Mucosa of gallbladder (tissue), 1 donor: ENCODE data around the gene WDR45B. TPM values are rescaled to one million over a fixed set of nuclear protein-coding genes. Genes with fewer than 3 reads are reported as not detected.

Experiments used
- DNase-seq: peaks from one replicate; pipeline ENCODE4 v3.0.0-alpha.2; 2020; ENCODE audit warnings: low spot score
- total RNA-seq: library from RNA; stranded (reverse); gene quantifications from one replicate; pipeline ENCODE4 v1.2.1, GENCODE V29; 2021
- donor health status: DM: no; HTN: no; CAD: no.

WDR45B gene
- total RNA-seq, 1 donor from 2014 or later = 86.6 TPM

- no peak for DNase-seq
Measured at GRCh38 chr17:82600731-82601446, 47.4 kb downstream of the WDR45B start.

GRCh38 chr17:82599674-82600661 lies 48.3 kb downstream of the WDR45B start:
- no peak for DNase-seq

GRCh38 chr17:82598256-82599119 lies 49.8 kb downstream of the WDR45B start:
- no peak for DNase-seq

DNA sequence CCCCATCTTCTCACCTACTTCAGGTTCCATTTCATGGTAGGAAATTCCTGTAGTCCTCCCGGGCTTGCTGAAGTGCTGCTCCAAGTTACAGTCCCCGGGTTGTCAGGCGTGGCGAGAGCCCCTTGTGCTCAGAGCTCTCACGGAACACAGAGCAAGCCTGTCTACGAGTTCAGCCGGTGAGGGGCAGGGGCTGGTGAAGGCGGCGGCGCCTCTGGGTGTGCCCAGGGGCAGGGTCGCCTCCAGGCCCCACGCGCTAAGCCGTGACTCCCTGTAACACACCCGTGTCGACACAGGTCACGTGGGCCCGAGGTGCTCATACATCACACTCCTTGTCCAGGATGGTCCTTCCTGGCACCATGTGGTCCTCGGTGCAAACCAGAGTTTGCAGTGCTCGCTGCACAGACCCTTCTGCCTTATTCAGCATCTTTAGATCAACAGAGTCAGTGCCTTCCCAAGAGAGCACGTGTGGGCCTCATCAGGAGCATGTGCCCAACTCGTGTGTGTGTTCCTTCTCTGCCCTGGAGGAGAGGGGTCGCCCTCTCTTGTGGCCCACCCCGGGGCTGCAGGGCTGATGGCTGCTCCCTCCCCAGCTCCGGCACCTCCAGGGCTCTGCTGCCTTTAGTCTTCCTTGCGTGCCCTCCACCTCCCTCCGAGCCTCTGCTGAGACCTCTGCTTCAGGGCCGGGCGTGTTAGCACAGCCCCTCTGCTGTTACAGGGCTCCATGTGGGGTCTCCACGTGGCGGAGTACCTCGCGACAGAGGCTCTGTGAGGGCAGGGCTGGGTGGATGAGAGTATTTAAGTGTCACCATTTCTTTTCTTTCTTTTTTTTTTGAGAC lies 51.2 kb downstream of the WDR45B start:
- DNase-seq = no peak

- no peak for DNase-seq
Measured at GRCh38 chr17:82596296-82596695, 51.9 kb downstream of the WDR45B start.

DNA sequence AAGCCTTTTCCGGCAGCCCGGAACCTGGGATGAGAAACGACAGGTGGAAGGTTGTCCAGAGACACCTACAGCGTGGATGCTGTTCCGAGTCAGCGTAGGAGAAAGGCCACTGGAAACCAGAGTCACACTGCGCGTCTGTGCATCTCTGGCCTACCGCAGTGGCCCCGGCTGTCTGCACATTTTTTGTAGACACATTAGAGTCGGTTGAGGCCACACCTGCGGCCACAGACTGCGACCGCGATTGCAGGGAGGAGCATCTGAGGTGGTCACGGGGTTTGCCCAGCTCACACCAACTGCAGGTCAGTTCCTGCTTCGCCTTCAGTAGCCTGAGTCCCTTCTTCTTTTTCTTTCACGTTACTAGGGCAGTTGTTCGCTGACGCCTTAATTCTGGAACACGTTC lies 52.4 kb downstream of the WDR45B start:
- no peak for DNase-seq

GRCh38 chr17:82594571-82594970 lies 53.7 kb downstream of the WDR45B start:
- DNase-seq = no peak

DNA sequence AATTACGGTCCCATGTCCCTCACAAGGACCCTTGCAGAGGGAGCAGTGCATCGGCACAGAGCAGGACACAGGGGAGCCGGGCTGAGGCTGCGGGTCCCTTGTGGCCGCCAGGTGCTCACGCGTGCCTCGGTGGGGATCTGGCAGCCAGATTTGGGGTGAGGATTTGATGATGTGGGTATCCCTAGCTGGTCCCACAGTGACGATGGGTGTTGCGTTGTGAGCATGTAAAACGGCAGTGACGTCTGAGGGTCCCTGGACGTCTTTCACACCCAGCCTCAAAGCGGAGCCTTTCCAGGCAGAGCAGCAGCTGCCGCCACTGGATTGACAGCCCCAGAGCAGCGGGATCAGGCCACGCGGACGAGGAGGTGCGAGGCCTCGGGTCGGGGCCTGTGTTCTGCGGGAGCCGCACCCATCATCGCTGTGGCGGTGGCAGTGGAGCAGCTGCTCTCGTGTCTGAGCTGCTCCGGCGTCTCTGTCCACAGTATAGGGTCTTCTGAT lies 54.6 kb downstream of the WDR45B start:
- DNase-seq = no peak

DNA sequence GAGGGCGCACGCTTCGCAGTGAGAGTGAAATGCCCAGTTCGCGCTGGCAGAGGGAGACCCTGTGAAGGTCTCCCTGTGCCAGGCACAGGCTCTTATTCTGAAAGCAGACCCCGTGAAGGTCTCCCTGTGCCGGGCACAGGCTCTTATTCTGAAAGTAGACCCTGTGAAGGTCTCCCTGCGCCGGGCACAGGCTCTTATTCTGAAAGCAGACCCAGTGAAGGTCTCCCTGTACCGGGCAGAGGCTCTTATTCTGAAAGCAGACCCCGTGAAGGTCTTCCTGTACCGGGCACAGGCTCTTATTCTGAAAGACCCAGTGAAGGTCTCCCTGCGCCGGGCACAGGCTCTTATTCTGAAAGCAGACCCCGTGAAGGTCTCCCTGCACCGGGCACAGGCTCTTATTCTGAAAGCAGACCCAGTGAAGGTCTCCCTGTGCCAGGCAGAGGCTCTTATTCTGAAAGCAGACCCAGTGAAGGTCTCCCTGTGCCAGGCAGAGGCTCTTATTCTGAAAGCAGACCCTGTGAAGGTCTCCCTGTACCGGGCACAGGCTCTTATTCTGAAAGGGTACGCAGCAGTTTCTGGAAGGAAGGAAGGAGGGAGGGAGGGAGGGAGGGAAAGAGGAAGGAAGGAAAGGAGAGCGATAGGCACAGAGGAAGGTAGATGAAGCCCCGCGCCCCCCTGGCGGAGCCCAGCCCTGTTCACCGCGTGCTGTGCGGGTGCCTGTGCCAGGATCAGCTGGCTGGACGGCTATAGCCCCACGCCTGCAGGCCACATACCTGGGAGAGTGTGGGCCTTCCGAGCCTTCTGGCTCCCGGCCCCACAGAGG lies 55.3 kb downstream of the WDR45B start:
- peak; percentile 80 for DNase-seq

- no peak for DNase-seq
Measured at GRCh38 chr17:82592289-82592766, 55.9 kb downstream of the WDR45B start.

- DNase-seq = no peak
Measured at GRCh38 chr17:82590881-82591539, 57.2 kb downstream of the WDR45B start.

DNA sequence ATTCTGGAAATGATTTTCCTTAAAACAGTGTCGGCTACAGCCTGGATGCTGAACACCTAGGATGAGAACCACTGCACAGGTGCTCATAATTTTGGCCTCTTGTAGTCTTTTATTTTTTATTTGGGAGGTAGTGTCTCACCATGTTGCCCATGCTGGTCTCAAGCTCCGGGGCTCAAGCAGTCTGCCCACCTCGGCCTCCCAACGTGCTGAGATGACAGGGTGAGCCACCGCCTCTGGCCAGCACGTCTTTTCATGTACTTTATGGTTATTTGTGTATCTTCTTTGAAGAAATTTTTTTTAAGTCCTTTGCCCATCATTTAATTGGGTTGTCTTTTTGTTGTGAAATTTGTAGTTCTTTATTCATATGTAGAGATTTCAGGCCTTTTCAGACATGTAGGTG lies 58.0 kb downstream of the WDR45B start:
- DNase-seq = no peak

- no peak for DNase-seq
Measured at GRCh38 chr17:82589851-82590180, 58.4 kb downstream of the WDR45B start.

DNA sequence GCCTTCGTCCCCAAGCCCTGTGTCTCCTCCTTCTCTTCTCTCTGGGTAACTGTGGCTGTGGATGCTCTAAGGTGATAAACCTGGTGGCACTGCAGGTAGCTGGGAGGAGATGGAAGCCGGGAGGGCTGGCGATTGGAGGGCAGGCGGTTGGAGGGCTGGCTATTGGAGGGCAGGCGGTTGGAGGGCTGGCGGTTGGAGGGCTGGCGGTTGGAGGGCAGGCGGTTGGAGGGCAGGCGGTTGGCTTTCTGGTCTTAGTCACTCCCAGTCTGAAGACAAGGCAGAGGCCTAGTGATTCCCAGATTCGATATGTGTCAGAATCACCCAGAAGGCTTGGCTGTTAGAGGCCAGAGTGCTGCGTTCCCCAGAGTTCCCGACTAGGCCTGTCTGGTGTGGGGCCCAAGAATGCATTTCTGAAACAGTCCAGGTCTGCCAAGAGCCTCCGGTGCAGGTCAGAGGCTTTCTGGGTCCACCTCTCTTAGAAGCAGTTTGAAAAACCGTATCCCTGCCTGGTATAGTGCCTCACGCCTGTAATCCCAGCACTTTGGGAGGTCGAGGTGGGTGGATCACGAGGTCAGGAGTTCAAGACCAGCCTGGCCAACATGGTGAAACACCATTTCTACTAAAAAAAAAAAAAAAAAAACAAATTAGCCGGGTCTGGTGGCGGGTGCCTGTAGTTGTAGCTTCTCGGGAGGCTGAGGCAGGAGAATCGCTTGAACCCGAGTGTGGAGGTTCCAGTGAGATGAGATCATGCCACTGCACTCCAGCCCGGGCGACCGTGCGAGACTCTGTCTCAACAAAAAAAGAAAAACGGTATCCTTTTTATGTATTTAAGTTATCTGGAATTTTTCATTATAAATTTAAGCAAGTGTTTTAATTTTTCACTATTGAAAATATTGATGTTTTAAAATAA lies 59.7 kb downstream of the WDR45B start:
- DNase-seq = no peak

GRCh38 chr17:82587234-82588086 lies 60.8 kb downstream of the WDR45B start:
- no peak for DNase-seq

- no peak for DNase-seq
Measured at GRCh38 chr17:82586576-82587233, 61.5 kb downstream of the WDR45B start.
